ENCODE measurements around the gene RBMS3. TPM values are rescaled to one million over a fixed set of nuclear protein-coding genes. Genes with fewer than 3 reads are reported as not detected.

RBMS3 gene
- total and polyA plus RNA-seq, 2 experiments from 2014 or later: 3.2 to 7.4 TPM

DNA sequence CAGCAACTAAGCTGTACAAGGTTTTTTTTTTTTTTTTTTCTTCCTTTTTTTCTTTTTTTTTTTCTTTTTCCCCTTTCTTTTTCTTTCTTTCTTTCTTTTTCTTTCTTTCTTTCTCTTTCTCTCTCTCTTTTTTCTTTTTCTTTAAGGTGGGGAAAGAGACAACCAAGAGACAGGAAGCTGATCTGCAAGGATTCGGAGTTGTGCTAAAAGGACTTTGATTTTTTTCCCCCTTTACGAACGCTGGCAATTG, 148 bp downstream of the RBMS3 start:
- Histone ChIP-seq H3F3A (replicated peaks; ENCODE audit: low read depth) (no peaks in the 10 kb centered on the region; the same call in 1 of the 2 replicates), H4K20me1 (replicated peaks; ENCODE audit: insufficient read depth) (no peaks in the 10 kb centered on the region), H3K27me3 (ENCODE audit: insufficient read depth) (no peaks in the 10 kb centered on the region), H3K27ac (ENCODE audit: low read depth) (peak overlapping the region; percentile 94), H2AFZ (peak overlapping the region; percentile 9; the same call in 1 of the 2 replicates), H3K36me3 (ENCODE audit: insufficient read depth) (no peaks in the 10 kb centered on the region), H3K79me2 (replicated peaks; ENCODE audit: insufficient read depth) (peaks cover 7% of the 10 kb centered on the region; the same call in 1 of the 2 replicates), H3K4me3 (peak overlapping the region; percentile 51), H3K9me2 (ENCODE audit: insufficient read depth) (no peaks in the 10 kb centered on the region), H3K4me1 (ENCODE audit: insufficient read depth) (peaks cover 68% of the 10 kb centered on the region), H3K4me2 (peak overlapping the region; percentile 72)
- Mint-ChIP-seq H3K27ac (peak overlapping the region; percentile 63; the same call in 1 of the 2 replicates), H3K4me1 (peaks cover 73% of the 10 kb centered on the region), H3K9me3 (no peaks in the 10 kb centered on the region), H3K27me3 (ENCODE audit: insufficient read depth, low read depth, poor library complexity) (no peaks in the 10 kb centered on the region), H3K4me3 (peak overlapping the region; percentile 75), H3K36me3 (ENCODE audit: low read depth) (no peaks in the 10 kb centered on the region)
- TF ChIP-seq CREB1 (CRISPR knock-in tag; IDR thresholded peaks at IDR 0.05; ENCODE audit: low read depth): no peak
- TF ChIP-seq JUNB (IDR thresholded peaks at IDR 0.05; ENCODE audit: unreplicated experiment): no peak
- no peak for DNase-seq (ENCODE audit: low spot score)
- no peak for ATAC-seq

GRCh38 chr3:29281344-29282241, 722 bp downstream of the RBMS3 start:
- no peaks in the 10 kb centered on the region for H3K9me2 ChIP-seq (ENCODE audit: insufficient read depth)
- H3K79me2 ChIP-seq (replicated peaks; ENCODE audit: insufficient read depth): peaks cover 7% of the 10 kb centered on the region; the same call in 1 of the 2 replicates
- no peaks in the 10 kb centered on the region for H3K36me3 ChIP-seq (ENCODE audit: insufficient read depth)
- peak overlapping the region; percentile 94 for H3K27ac ChIP-seq (ENCODE audit: low read depth)
- Mint-ChIP-seq H3K4me1 (peaks cover 79% of the 10 kb centered on the region), H3K36me3 (ENCODE audit: low read depth) (no peaks in the 10 kb centered on the region), H3K27ac (peak overlapping the region; percentile 63), H3K4me3 (peak overlapping the region; percentile 75), H3K9me3 (no peaks in the 10 kb centered on the region), H3K27me3 (ENCODE audit: insufficient read depth, low read depth, poor library complexity) (no peaks in the 10 kb centered on the region)
- TF ChIP-seq JUNB (IDR thresholded peaks at IDR 0.05; ENCODE audit: unreplicated experiment): no peak
- H3K4me2 ChIP-seq: peak overlapping the region; percentile 72
- H3F3A ChIP-seq (replicated peaks; ENCODE audit: low read depth): no peaks in the 10 kb centered on the region; the same call in 1 of the 2 replicates
- ATAC-seq (peak; percentile 27), DNase-seq (ENCODE audit: low spot score) (no peak)
- H3K4me1 ChIP-seq (ENCODE audit: insufficient read depth): peaks cover 74% of the 10 kb centered on the region
- no peaks in the 10 kb centered on the region for H4K20me1 ChIP-seq (replicated peaks; ENCODE audit: insufficient read depth)
- no peaks in the 10 kb centered on the region for H3K27me3 ChIP-seq (ENCODE audit: insufficient read depth)
- peak overlapping the region; percentile 9; the same call in 1 of the 2 replicates for H2AFZ ChIP-seq
- peak overlapping the region; percentile 51 for H3K4me3 ChIP-seq

- no peaks in the 10 kb centered on the region for H3K36me3 ChIP-seq (ENCODE audit: insufficient read depth)
- H2AFZ ChIP-seq: no peak overlapping the region
- TF ChIP-seq, protein P1, sequence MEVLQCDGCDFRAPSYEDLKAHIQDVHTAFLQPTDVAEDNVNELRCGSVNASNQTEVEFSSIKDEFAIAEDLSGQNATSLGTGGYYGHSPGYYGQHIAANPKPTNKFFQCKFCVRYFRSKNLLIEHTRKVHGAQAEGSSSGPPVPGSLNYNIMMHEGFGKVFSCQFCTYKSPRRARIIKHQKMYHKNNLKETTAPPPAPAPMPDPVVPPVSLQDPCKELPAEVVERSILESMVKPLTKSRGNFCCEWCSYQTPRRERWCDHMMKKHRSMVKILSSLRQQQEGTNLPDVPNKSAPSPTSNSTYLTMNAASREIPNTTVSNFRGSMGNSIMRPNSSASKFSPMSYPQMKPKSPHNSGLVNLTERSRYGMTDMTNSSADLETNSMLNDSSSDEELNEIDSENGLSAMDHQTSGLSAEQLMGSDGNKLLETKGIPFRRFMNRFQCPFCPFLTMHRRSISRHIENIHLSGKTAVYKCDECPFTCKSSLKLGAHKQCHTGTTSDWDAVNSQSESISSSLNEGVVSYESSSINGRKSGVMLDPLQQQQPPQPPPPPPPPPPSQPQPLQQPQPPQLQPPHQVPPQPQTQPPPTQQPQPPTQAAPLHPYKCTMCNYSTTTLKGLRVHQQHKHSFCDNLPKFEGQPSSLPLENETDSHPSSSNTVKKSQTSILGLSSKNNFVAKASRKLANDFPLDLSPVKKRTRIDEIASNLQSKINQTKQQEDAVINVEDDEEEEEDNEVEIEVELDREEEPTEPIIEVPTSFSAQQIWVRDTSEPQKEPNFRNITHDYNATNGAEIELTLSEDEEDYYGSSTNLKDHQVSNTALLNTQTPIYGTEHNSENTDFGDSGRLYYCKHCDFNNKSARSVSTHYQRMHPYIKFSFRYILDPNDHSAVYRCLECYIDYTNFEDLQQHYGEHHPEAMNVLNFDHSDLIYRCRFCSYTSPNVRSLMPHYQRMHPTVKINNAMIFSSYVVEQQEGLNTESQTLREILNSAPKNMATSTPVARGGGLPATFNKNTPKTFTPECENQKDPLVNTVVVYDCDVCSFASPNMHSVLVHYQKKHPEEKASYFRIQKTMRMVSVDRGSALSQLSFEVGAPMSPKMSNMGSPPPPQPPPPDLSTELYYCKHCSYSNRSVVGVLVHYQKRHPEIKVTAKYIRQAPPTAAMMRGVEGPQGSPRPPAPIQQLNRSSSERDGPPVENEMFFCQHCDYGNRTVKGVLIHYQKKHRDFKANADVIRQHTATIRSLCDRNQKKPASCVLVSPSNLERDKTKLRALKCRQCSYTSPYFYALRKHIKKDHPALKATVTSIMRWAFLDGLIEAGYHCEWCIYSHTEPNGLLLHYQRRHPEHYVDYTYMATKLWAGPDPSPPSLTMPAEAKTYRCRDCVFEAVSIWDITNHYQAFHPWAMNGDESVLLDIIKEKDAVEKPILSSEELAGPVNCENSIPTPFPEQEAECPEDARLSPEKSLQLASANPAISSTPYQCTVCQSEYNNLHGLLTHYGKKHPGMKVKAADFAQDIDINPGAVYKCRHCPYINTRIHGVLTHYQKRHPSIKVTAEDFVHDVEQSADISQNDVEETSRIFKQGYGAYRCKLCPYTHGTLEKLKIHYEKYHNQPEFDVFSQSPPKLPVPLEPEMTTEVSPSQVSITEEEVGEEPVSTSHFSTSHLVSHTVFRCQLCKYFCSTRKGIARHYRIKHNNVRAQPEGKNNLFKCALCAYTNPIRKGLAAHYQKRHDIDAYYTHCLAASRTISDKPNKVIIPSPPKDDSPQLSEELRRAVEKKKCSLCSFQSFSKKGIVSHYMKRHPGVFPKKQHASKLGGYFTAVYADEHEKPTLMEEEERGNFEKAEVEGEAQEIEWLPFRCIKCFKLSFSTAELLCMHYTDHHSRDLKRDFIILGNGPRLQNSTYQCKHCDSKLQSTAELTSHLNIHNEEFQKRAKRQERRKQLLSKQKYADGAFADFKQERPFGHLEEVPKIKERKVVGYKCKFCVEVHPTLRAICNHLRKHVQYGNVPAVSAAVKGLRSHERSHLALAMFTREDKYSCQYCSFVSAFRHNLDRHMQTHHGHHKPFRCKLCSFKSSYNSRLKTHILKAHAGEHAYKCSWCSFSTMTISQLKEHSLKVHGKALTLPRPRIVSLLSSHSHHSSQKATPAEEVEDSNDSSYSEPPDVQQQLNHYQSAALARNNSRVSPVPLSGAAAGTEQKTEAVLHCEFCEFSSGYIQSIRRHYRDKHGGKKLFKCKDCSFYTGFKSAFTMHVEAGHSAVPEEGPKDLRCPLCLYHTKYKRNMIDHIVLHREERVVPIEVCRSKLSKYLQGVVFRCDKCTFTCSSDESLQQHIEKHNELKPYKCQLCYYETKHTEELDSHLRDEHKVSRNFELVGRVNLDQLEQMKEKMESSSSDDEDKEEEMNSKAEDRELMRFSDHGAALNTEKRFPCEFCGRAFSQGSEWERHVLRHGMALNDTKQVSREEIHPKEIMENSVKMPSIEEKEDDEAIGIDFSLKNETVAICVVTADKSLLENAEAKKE (CRISPR knock-in tag; IDR thresholded peaks at IDR 0.05): no peak
- TF ChIP-seq ZNF331 (CRISPR knock-in tag; IDR thresholded peaks at IDR 0.05; ENCODE audit: low read depth) (no peak), EZH2 (IDR thresholded peaks at IDR 0.05; ENCODE audit: low read depth, unreplicated experiment) (no peak), EZH2phosphoT487 (IDR thresholded peaks at IDR 0.05; ENCODE audit: unreplicated experiment) (no peak), NANOG (IDR thresholded peaks at IDR 0.05; ENCODE audit: borderline replicate concordance) (no peak), JUNB (IDR thresholded peaks at IDR 0.05; ENCODE audit: unreplicated experiment) (no peak)
- H3K4me1 ChIP-seq (ENCODE audit: insufficient read depth): peaks cover 76% of the 10 kb centered on the region
- DNase-seq (ENCODE audit: low spot score): no peak
- peak overlapping the region; percentile 75 for H3K4me3 Mint-ChIP-seq
- no peaks in the 10 kb centered on the region for H4K20me1 ChIP-seq (replicated peaks; ENCODE audit: insufficient read depth)
- H3K36me3 Mint-ChIP-seq (ENCODE audit: low read depth): no peaks in the 10 kb centered on the region
- peaks cover 7% of the 10 kb centered on the region; the same call in 1 of the 2 replicates for H3K79me2 ChIP-seq (replicated peaks; ENCODE audit: insufficient read depth)
- H3K27me3 ChIP-seq (ENCODE audit: insufficient read depth): no peaks in the 10 kb centered on the region
- peak overlapping the region; percentile 72 for H3K4me2 ChIP-seq
- no peaks in the 10 kb centered on the region for H3K9me3 Mint-ChIP-seq
- no peaks in the 10 kb centered on the region; the same call in 1 of the 2 replicates for H3F3A ChIP-seq (replicated peaks; ENCODE audit: low read depth)
- peak; percentile 15 for ATAC-seq
- no peaks in the 10 kb centered on the region for H3K27me3 Mint-ChIP-seq (ENCODE audit: insufficient read depth, low read depth, poor library complexity)
- H3K27ac ChIP-seq (ENCODE audit: low read depth): peak overlapping the region; percentile 94
- peak overlapping the region; percentile 53 for H3K27ac Mint-ChIP-seq
- H3K4me1 Mint-ChIP-seq: peaks cover 75% of the 10 kb centered on the region
- H3K4me3 ChIP-seq: peak overlapping the region; percentile 51
- no peaks in the 10 kb centered on the region for H3K9me2 ChIP-seq (ENCODE audit: insufficient read depth)
These were observed 1.8 kb downstream of the RBMS3 start for GRCh38 chr3:29282427-29283230.
